Measurements from ENCODE around the gene CCDC30.

DNA sequence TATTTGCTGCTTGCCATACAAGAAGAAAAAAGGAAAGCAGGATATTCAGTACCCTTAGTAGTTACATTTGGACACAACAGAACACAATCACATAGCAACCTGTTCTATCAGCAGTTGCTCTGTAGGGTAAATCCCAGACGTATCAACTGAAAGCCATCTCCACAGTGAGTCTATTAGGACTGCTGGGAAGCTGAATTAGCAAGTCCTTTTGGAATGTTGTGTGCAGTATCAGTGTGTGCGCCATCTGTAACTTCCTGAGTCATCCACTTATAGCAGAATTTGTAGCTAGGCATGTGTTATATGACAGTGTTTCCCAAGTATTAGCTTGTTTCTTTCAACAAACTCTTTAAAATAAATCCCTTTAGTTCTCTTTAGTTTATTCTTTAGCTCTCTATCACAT, 21.3 kb downstream of the CCDC30 start:
- TF ChIP-seq, protein P1, sequence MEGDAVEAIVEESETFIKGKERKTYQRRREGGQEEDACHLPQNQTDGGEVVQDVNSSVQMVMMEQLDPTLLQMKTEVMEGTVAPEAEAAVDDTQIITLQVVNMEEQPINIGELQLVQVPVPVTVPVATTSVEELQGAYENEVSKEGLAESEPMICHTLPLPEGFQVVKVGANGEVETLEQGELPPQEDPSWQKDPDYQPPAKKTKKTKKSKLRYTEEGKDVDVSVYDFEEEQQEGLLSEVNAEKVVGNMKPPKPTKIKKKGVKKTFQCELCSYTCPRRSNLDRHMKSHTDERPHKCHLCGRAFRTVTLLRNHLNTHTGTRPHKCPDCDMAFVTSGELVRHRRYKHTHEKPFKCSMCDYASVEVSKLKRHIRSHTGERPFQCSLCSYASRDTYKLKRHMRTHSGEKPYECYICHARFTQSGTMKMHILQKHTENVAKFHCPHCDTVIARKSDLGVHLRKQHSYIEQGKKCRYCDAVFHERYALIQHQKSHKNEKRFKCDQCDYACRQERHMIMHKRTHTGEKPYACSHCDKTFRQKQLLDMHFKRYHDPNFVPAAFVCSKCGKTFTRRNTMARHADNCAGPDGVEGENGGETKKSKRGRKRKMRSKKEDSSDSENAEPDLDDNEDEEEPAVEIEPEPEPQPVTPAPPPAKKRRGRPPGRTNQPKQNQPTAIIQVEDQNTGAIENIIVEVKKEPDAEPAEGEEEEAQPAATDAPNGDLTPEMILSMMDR (conservative IDR thresholded peaks at IDR 0.05; ENCODE audit: low read length) = no peak
- TF ChIP-seq EZH2phosphoT487 (IDR thresholded peaks at IDR 0.05; ENCODE audit: borderline replicate concordance) = no peak
